Sigmoid colon (tissue), 4 donors: ENCODE results near the gene IL15.

Experiments
- CTCF ChIP-seq, 4 experiments: fragments of 450-650 bp in 3 of 4; fragments of 200-600 bp in 1 of 4; IDR thresholded peaks; one replicate each; pipeline ENCODE4 v1.5.1; 2016 to 2019; ENCODE audit warnings: antibody characterized with exemption in 4 of 4, mild to moderate bottlenecking in 3 of 4, moderate library complexity in 2 of 4
- POLR2A ChIP-seq, 2 donors: fragments of 450-650 bp; IDR thresholded peaks; one replicate each; pipeline ENCODE4 v1.6.1; 2016; ENCODE audit warnings: antibody characterized with exemption in 2 of 2, mild to moderate bottlenecking in 2 of 2, moderate library complexity in 2 of 2
- POLR2AphosphoS5 ChIP-seq, 4 donors: sonication (generic); formaldehyde crosslinking; IDR thresholded peaks; one replicate each; pipeline ENCODE4 v1.6.1; 2017; ENCODE audit warnings: antibody characterized with exemption in 4 of 4

GRCh38 chr4:141642063-141642462 is 5.7 kb downstream of the IL15 start:
- TF ChIP-seq CTCF (IDR thresholded peaks at IDR 0.05): no peak
- TF ChIP-seq POLR2A (IDR thresholded peaks at IDR 0.05): no peak
- no peak for TF ChIP-seq POLR2AphosphoS5 (IDR thresholded peaks at IDR 0.05)
